ENCODE results near the gene COL4A2. TPM values are rescaled to one million over a fixed set of nuclear protein-coding genes. Genes with fewer than 3 reads are reported as not detected.
A peak's percentile ranks its signal among the peaks of the same experiment; 100 is the strongest.

The COL4A2 gene
- total and polyA plus RNA-seq, 4 donors: 130 to 334 (median 170) TPM

- H3K4me1 ChIP-seq (ENCODE audit: control insufficient read depth, insufficient read depth, low read length): peaks cover 24% of the 10 kb centered on the region
- 79% methylated on average over 6 of the region's 7 CpGs for WGBS (ENCODE audit: insufficient coverage)
These were observed 36.6 kb upstream of the COL4A2 start for GRCh38 chr13:110270507-110270906.

DNA sequence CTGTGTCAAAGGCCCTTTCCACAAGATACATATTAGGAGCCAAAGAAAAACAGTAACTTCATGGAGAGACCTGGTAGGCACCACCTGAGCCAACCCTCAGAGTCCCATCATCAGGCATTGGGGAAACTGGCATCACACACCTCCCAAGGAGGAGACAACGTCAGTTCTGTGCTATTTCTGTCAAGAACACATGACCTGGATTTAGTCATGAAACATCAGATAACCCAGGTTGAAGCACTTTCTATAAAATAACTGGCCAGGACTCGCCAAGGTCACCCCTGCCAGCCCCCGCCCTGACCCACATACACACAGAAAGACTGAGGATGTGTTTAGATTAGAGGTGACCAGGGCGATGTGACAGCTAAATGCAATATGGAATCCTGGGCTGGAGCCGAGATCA lies 35.8 kb upstream of the COL4A2 start:
- H3K4me1 ChIP-seq (ENCODE audit: control insufficient read depth, insufficient read depth, low read length): peaks cover 16% of the 10 kb centered on the region
- DNase-seq (ENCODE audit: low read depth in 4 of 6, low spot score in 6 of 6): no peak
- no CpG with 5 or more reads among the region's 5 CpGs for WGBS (ENCODE audit: insufficient coverage)

More at GRCh38 chr13:110270507-110270906, 36.6 kb upstream of the COL4A2 start:
- Histone ChIP-seq H3K27me3 (ENCODE audit: control insufficient read depth, insufficient read depth, low read length) (no peaks in the 10 kb centered on the region), H3K9me3 (ENCODE audit: control insufficient read depth, insufficient read depth, low read length) (no peaks in the 10 kb centered on the region), H3K4me3 (ENCODE audit: low read depth, low read length) (no peak overlapping the region), H3K27ac (ENCODE audit: low read depth, low read length) (no peak overlapping the region), H3K36me3 (ENCODE audit: control insufficient read depth, insufficient read depth, low read length) (no peaks in the 10 kb centered on the region)
- no peak for DNase-seq (ENCODE audit: low read depth in 4 of 6, low spot score in 6 of 6)

DNA sequence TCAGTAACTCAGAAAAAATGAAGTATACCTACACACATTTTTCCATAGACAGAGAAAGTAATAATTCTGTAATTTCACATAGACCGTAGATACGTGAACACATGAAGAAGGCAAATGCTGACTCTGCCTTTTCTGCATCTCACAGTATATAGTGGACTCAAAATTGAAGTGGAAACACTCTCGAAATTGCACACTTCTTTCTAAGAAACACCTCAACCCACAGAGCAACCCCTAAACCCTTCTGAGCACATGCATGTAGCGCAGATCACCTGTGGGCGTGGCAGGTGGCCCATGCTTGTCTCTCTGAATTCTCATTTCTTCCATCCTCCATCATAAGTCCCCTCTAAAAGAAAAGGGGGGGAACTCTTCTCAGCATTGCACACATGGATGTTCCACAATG lies 34.9 kb upstream of the COL4A2 start:
- no peak overlapping the region for H3K4me3 ChIP-seq (ENCODE audit: low read depth, low read length)
- H3K4me1 ChIP-seq (ENCODE audit: control insufficient read depth, insufficient read depth, low read length): peaks cover 9% of the 10 kb centered on the region
- 95% methylated on average over 3 of the region's 5 CpGs for WGBS (ENCODE audit: insufficient coverage)
- no peak for DNase-seq (ENCODE audit: low read depth in 4 of 6, low spot score in 6 of 6)
- H3K36me3 ChIP-seq (ENCODE audit: control insufficient read depth, insufficient read depth, low read length): no peaks in the 10 kb centered on the region
- no peaks in the 10 kb centered on the region for H3K9me3 ChIP-seq (ENCODE audit: control insufficient read depth, insufficient read depth, low read length)
- no peaks in the 10 kb centered on the region for H3K27me3 ChIP-seq (ENCODE audit: control insufficient read depth, insufficient read depth, low read length)
- H3K27ac ChIP-seq (ENCODE audit: low read depth, low read length): no peak overlapping the region

More for the DNA sequence above, 35.8 kb upstream of the COL4A2 start:
- H3K4me3 ChIP-seq (ENCODE audit: low read depth, low read length): no peak overlapping the region
- H3K36me3 ChIP-seq (ENCODE audit: control insufficient read depth, insufficient read depth, low read length): no peaks in the 10 kb centered on the region
- H3K27ac ChIP-seq (ENCODE audit: low read depth, low read length): no peak overlapping the region
- H3K9me3 ChIP-seq (ENCODE audit: control insufficient read depth, insufficient read depth, low read length): no peaks in the 10 kb centered on the region
- no peaks in the 10 kb centered on the region for H3K27me3 ChIP-seq (ENCODE audit: control insufficient read depth, insufficient read depth, low read length)

GRCh38 chr13:110272651-110273050 lies 34.4 kb upstream of the COL4A2 start:
- WGBS (ENCODE audit: insufficient coverage): 100% methylated on average over 1 of the region's 6 CpGs
- H3K4me1 ChIP-seq (ENCODE audit: control insufficient read depth, insufficient read depth, low read length): peaks cover 9% of the 10 kb centered on the region

GRCh38 chr13:110273254-110273653 lies 33.8 kb upstream of the COL4A2 start:
- H3K4me3 ChIP-seq (ENCODE audit: low read depth, low read length): no peak overlapping the region
- no peaks in the 10 kb centered on the region for H3K9me3 ChIP-seq (ENCODE audit: control insufficient read depth, insufficient read depth, low read length)
- peaks cover 6% of the 10 kb centered on the region for H3K4me1 ChIP-seq (ENCODE audit: control insufficient read depth, insufficient read depth, low read length)
- 70% methylated on average over 3 of the region's 6 CpGs for WGBS (ENCODE audit: insufficient coverage)
- H3K27me3 ChIP-seq (ENCODE audit: control insufficient read depth, insufficient read depth, low read length): no peaks in the 10 kb centered on the region
- no peaks in the 10 kb centered on the region for H3K36me3 ChIP-seq (ENCODE audit: control insufficient read depth, insufficient read depth, low read length)
- DNase-seq (ENCODE audit: low read depth in 4 of 6, low spot score in 6 of 6): no peak
- no peak overlapping the region for H3K27ac ChIP-seq (ENCODE audit: low read depth, low read length)

More at GRCh38 chr13:110272651-110273050, 34.4 kb upstream of the COL4A2 start:
- Histone ChIP-seq H3K27ac (ENCODE audit: low read depth, low read length) (no peak overlapping the region), H3K36me3 (ENCODE audit: control insufficient read depth, insufficient read depth, low read length) (no peaks in the 10 kb centered on the region), H3K9me3 (ENCODE audit: control insufficient read depth, insufficient read depth, low read length) (no peaks in the 10 kb centered on the region), H3K27me3 (ENCODE audit: control insufficient read depth, insufficient read depth, low read length) (no peaks in the 10 kb centered on the region), H3K4me3 (ENCODE audit: low read depth, low read length) (no peak overlapping the region)
- no peak for DNase-seq (ENCODE audit: low read depth in 4 of 6, low spot score in 6 of 6)

DNA sequence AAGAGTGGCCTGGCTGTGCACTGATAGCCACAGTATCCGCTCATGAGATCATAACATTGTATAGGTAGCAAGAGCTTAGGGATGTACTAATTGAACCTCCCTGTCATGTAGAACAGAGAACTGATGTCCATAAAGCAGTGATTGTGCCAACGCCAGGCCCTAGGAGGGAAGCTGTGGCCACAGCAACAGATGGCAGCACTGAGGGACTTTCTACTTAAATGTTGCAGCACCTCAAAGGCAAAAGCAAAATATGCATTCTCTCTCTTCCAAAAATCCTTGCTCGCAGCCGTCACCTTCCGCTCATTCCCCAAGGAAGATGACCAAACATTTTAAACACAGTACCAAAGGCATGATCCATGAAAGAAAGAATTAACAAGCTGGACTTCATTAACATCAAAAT lies 32.4 kb upstream of the COL4A2 start:
- no peaks in the 10 kb centered on the region for H3K4me1 ChIP-seq (ENCODE audit: control insufficient read depth, insufficient read depth, low read length)
- H3K27me3 ChIP-seq (ENCODE audit: control insufficient read depth, insufficient read depth, low read length): no peaks in the 10 kb centered on the region
- 62% methylated on average over 5 of the region's 5 CpGs for WGBS (ENCODE audit: insufficient coverage)
- DNase-seq (ENCODE audit: low read depth in 4 of 6, low spot score in 6 of 6): no peak
- H3K27ac ChIP-seq (ENCODE audit: low read depth, low read length): no peak overlapping the region
- H3K9me3 ChIP-seq (ENCODE audit: control insufficient read depth, insufficient read depth, low read length): no peaks in the 10 kb centered on the region
- no peak overlapping the region for H3K4me3 ChIP-seq (ENCODE audit: low read depth, low read length)
- H3K36me3 ChIP-seq (ENCODE audit: control insufficient read depth, insufficient read depth, low read length): no peaks in the 10 kb centered on the region

- Histone ChIP-seq H3K9me3 (ENCODE audit: control insufficient read depth, insufficient read depth, low read length) (no peaks in the 10 kb centered on the region), H3K36me3 (ENCODE audit: control insufficient read depth, insufficient read depth, low read length) (no peaks in the 10 kb centered on the region), H3K4me3 (ENCODE audit: low read depth, low read length) (no peak overlapping the region), H3K27ac (ENCODE audit: low read depth, low read length) (no peak overlapping the region), H3K4me1 (ENCODE audit: control insufficient read depth, insufficient read depth, low read length) (no peaks in the 10 kb centered on the region), H3K27me3 (ENCODE audit: control insufficient read depth, insufficient read depth, low read length) (no peaks in the 10 kb centered on the region)
- WGBS (ENCODE audit: insufficient coverage): 73% methylated on average over 7 of the region's 16 CpGs
- no peak for DNase-seq (ENCODE audit: low read depth in 4 of 6, low spot score in 6 of 6)
These were observed 31.0 kb upstream of the COL4A2 start for GRCh38 chr13:110275931-110276552.

DNA sequence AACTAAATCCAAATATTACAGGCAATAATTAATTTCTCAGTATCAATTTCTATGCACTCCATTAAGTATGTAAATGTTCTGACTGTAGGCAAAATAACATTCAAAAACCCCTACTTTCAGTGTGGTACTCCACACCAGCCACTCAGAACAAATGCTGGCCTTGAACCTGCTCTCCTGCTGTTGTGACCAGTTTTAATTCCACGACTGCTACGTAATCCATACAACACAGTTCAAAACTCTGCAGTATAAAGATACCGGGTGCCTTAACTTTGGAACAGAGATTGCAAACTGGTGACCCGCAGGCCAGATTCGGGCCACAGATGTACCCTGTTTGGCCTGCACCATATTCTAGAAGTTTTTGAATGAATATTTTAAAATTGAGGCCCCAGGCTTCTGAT lies 30.5 kb upstream of the COL4A2 start:
- no peak overlapping the region for H3K27ac ChIP-seq (ENCODE audit: low read depth, low read length)
- DNase-seq (ENCODE audit: low read depth in 4 of 6, low spot score in 6 of 6): no peak
- H3K36me3 ChIP-seq (ENCODE audit: control insufficient read depth, insufficient read depth, low read length): no peaks in the 10 kb centered on the region
- no peaks in the 10 kb centered on the region for H3K4me1 ChIP-seq (ENCODE audit: control insufficient read depth, insufficient read depth, low read length)
- 88% methylated on average over 5 of the region's 5 CpGs for WGBS (ENCODE audit: insufficient coverage)
- no peaks in the 10 kb centered on the region for H3K9me3 ChIP-seq (ENCODE audit: control insufficient read depth, insufficient read depth, low read length)
- H3K27me3 ChIP-seq (ENCODE audit: control insufficient read depth, insufficient read depth, low read length): no peaks in the 10 kb centered on the region
- no peak overlapping the region for H3K4me3 ChIP-seq (ENCODE audit: low read depth, low read length)

- no peaks in the 10 kb centered on the region for H3K4me1 ChIP-seq (ENCODE audit: control insufficient read depth, insufficient read depth, low read length)
- 85% methylated on average over 3 of the region's 5 CpGs for whole genome bisulfite sequencing (ENCODE audit: insufficient coverage)
- peak overlapping the region; percentile 17 for H3K27ac ChIP-seq (ENCODE audit: low read depth, low read length)
These were observed 29.6 kb upstream of the COL4A2 start for GRCh38 chr13:110277357-110277975.

DNA sequence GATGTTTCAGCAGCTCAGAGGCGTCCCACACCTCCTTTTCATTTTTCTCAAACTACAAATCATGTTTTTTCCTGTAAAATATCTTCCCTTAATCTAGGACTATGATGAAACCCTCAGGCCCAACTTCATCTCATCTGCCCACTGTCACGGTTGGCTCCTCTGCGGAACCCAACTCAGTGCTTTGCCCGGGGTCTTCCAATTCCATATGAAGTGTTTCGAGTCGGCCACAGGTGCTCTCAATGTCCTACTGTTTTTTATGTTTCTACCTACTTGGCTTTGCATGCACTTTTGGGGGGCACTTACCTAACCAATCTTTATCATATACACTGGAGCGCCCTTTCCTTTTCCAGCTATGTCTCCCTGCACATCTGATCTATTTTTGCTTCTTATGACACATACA lies 28.2 kb upstream of the COL4A2 start:
- 92% methylated on average over 7 of the region's 7 CpGs for WGBS (ENCODE audit: insufficient coverage)
- H3K36me3 ChIP-seq (ENCODE audit: control insufficient read depth, insufficient read depth, low read length): no peaks in the 10 kb centered on the region
- DNase-seq (ENCODE audit: low read depth in 4 of 6, low spot score in 6 of 6): no peak
- H3K9me3 ChIP-seq (ENCODE audit: control insufficient read depth, insufficient read depth, low read length): no peaks in the 10 kb centered on the region
- no peak overlapping the region for H3K27ac ChIP-seq (ENCODE audit: low read depth, low read length)
- H3K4me1 ChIP-seq (ENCODE audit: control insufficient read depth, insufficient read depth, low read length): peaks cover 3% of the 10 kb centered on the region
- H3K27me3 ChIP-seq (ENCODE audit: control insufficient read depth, insufficient read depth, low read length): no peaks in the 10 kb centered on the region
- no peak overlapping the region for H3K4me3 ChIP-seq (ENCODE audit: low read depth, low read length)

More at GRCh38 chr13:110277357-110277975, 29.6 kb upstream of the COL4A2 start:
- Histone ChIP-seq H3K36me3 (ENCODE audit: control insufficient read depth, insufficient read depth, low read length) (no peaks in the 10 kb centered on the region), H3K27me3 (ENCODE audit: control insufficient read depth, insufficient read depth, low read length) (no peaks in the 10 kb centered on the region), H3K4me3 (ENCODE audit: low read depth, low read length) (no peak overlapping the region), H3K9me3 (ENCODE audit: control insufficient read depth, insufficient read depth, low read length) (no peaks in the 10 kb centered on the region)
- no peak for DNase-seq (ENCODE audit: low read depth in 4 of 6, low spot score in 6 of 6)

Data from spinal cord (tissue), 10 donors.